ENCODE results near the gene UXT. TPM values are rescaled to one million over a fixed set of nuclear protein-coding genes. Genes with fewer than 3 reads are reported as not detected.

The UXT gene
- total RNA-seq, 1 experiment from 2014 or later, result 143 TPM

DNA sequence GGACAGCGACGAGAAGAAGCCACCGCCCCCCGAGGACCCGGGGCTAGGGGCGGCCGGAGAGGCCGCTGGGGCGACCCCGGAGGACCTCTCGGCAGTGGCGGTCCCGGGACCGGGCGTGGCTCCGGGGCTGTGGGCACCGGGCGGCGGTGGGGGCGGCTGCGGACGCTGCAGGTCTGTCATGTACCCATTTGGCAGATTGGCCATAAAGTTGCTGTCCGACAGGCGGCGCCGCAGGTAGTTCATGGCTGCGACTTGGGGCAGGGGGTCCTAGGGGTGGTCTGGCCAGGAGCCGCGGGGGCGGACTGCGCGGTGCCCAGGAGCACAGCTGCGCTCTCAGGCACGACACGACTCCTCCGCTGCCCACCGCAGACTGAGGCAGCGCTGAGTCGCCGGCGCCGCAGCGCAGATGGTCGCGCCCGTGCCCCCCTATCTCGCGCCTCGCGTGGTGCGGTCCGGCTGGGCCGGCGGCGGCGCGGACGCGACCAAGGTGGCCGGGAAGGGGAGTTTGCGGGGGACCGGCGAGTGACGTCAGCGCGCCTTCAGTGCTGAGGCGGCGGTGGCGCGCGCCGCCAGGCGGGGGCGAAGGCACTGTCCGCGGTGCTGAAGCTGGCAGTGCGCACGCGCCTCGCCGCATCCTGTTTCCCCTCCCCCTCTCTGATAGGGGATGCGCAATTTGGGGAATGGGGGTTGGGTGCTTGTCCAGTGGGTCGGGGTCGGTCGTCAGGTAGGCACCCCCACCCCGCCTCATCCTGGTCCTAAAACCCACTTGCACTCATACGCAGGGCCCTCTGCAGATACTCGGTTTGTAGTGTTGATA, 39.3 kb downstream of the UXT start, which contains the start of gene SYN1:
Gene SYN1, minus strand, starts transcription at position 372 of the 817 bp plus-strand sequence. Its CDS starts 129 bp downstream, at position 243.
- no peaks in the 10 kb centered on the region for H3K79me2 ChIP-seq (ENCODE audit: low read length)
- H3K27ac ChIP-seq (ENCODE audit: low read length), result no peak within 1 kb of the TSS
- TF ChIP-seq EZH2phosphoT487 (IDR thresholded peaks at IDR 0.05; ENCODE audit: borderline replicate concordance, low read length), result no peak
- TF ChIP-seq EZH2 (IDR thresholded peaks at IDR 0.05; ENCODE audit: low read length, unreplicated experiment), result no peak
- TF ChIP-seq CTCF (conservative IDR thresholded peaks at IDR 0.05; ENCODE audit: low read depth, low read length), result no peak
- ATAC-seq, result 0 out of 2 replicates have a peak, but pooled peaks have one; percentile 20
- no peaks in the 10 kb centered on the region for H3F3A ChIP-seq (ENCODE audit: low read length, unreplicated experiment)
- POLR2A ChIA-PET (ENCODE audit: unreplicated experiment), result no interaction called here
- peak; percentile 38 for DNase-seq
- H3K4me1 ChIP-seq (ENCODE audit: insufficient read depth, low read length), result no peaks in the 10 kb centered on the region
- H2AFZ ChIP-seq (ENCODE audit: low read length), result no peak within 1 kb of the TSS
- H3K36me3 ChIP-seq (ENCODE audit: low read depth, low read length), result no peaks in the 10 kb centered on the region
- H3K27me3 ChIP-seq (ENCODE audit: low read length), result no peaks in the 10 kb centered on the region
- H3K9ac ChIP-seq (ENCODE audit: low read length), result no peak within 1 kb of the TSS
- H3K9me3 ChIP-seq (ENCODE audit: low read length), result no peaks in the 10 kb centered on the region
- H3K4me2 ChIP-seq (ENCODE audit: low read length), result no peak within 1 kb of the TSS
- no peaks in the 10 kb centered on the region for H3K9me2 ChIP-seq (replicated peaks; ENCODE audit: low read length)
- no TSS peak for BruUV-seq (replicated peaks)
- CTCF ChIA-PET, result no interaction called here
- H4K20me1 ChIP-seq (ENCODE audit: low read length), result no peaks in the 10 kb centered on the region
- no peak within 1 kb of the TSS for H3K4me3 ChIP-seq (ENCODE audit: low read length)
- intact Hi-C loops (cut with micrococcal nuclease), result no loop called here

DNA sequence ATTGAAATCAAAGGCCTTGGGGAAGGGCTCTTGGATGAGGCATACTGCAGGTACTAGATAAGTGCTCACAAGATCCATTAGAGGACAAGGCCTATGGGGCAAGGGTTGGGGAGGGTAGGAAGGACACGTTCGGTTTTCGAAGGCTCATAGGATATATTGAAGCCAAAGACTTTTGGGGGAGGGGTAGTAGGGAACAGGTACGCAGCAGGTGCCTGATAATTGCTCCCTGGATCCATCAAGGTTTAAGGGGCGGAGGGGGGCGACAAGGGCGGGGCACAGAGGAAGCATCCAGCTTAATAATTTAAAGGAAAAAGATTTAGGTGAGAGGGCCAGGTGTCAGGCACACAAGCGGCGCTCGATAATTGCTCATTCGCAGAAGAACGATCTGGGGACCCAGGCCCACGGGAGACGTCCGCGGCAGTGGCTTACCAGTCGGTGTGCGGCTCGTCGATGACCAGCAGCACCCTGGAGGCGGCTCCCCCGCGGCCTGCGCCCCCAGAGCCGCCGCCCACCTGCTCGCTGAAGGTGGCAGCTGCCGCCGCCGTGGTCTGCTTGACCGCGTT, 40.0 kb downstream of the UXT start:
- Histone ChIP-seq H3K27ac (ENCODE audit: low read length) (no peak overlapping the region), H3K36me3 (ENCODE audit: low read depth, low read length) (no peaks in the 10 kb centered on the region), H3K4me1 (ENCODE audit: insufficient read depth, low read length) (no peaks in the 10 kb centered on the region), H3K9me3 (ENCODE audit: low read length) (no peaks in the 10 kb centered on the region), H3K9ac (ENCODE audit: low read length) (no peak overlapping the region), H3K27me3 (ENCODE audit: low read length) (no peaks in the 10 kb centered on the region), H3K4me3 (ENCODE audit: low read length) (no peak overlapping the region), H4K20me1 (ENCODE audit: low read length) (no peaks in the 10 kb centered on the region), H3K4me2 (ENCODE audit: low read length) (no peak overlapping the region), H3F3A (ENCODE audit: low read length, unreplicated experiment) (no peaks in the 10 kb centered on the region), H3K9me2 (replicated peaks; ENCODE audit: low read length) (no peaks in the 10 kb centered on the region), H2AFZ (ENCODE audit: low read length) (no peak overlapping the region), H3K79me2 (ENCODE audit: low read length) (no peaks in the 10 kb centered on the region)
- no peak for TF ChIP-seq CTCF (conservative IDR thresholded peaks at IDR 0.05; ENCODE audit: low read depth, low read length)
- TF ChIP-seq EZH2 (IDR thresholded peaks at IDR 0.05; ENCODE audit: low read length, unreplicated experiment), result no peak
- TF ChIP-seq EZH2phosphoT487 (IDR thresholded peaks at IDR 0.05; ENCODE audit: borderline replicate concordance, low read length), result no peak
- no peak for ATAC-seq
- intact Hi-C loops (cut with micrococcal nuclease), result no loop called here
- ChIA-PET POLR2A (ENCODE audit: unreplicated experiment) (no interaction called here), CTCF (no interaction called here)
- DNase-seq, result no peak
- BruUV-seq (replicated peaks), result no TSS peak

GRCh38 chrX:47614618-47615017, 44.4 kb downstream of the UXT start:
- ChIA-PET CTCF (no interaction called here), POLR2A (ENCODE audit: unreplicated experiment) (no interaction called here)
- no peak overlapping the region for H3K4me2 ChIP-seq (ENCODE audit: low read length)
- H3K9ac ChIP-seq (ENCODE audit: low read length), result no peak overlapping the region
- no peaks in the 10 kb centered on the region for H3K79me2 ChIP-seq (ENCODE audit: low read length)
- H3K9me2 ChIP-seq (replicated peaks; ENCODE audit: low read length), result no peaks in the 10 kb centered on the region
- no peak for TF ChIP-seq CTCF (conservative IDR thresholded peaks at IDR 0.05; ENCODE audit: low read depth, low read length)
- no peak for TF ChIP-seq EZH2phosphoT487 (IDR thresholded peaks at IDR 0.05; ENCODE audit: borderline replicate concordance, low read length)
- TF ChIP-seq EZH2 (IDR thresholded peaks at IDR 0.05; ENCODE audit: low read length, unreplicated experiment), result no peak
- H3K27ac ChIP-seq (ENCODE audit: low read length), result no peak overlapping the region
- no TSS peak for BruUV-seq (replicated peaks)
- DNase-seq (no peak), ATAC-seq (no peak)
- no peaks in the 10 kb centered on the region for H3K9me3 ChIP-seq (ENCODE audit: low read length)
- H2AFZ ChIP-seq (ENCODE audit: low read length), result no peak overlapping the region
- intact Hi-C loops (cut with micrococcal nuclease), result no loop called here
- no peaks in the 10 kb centered on the region for H3K36me3 ChIP-seq (ENCODE audit: low read depth, low read length)
- no peak overlapping the region for H3K4me3 ChIP-seq (ENCODE audit: low read length)
- H3K27me3 ChIP-seq (ENCODE audit: low read length), result no peaks in the 10 kb centered on the region
- H4K20me1 ChIP-seq (ENCODE audit: low read length), result no peaks in the 10 kb centered on the region
- H3F3A ChIP-seq (ENCODE audit: low read length, unreplicated experiment), result no peaks in the 10 kb centered on the region
- H3K4me1 ChIP-seq (ENCODE audit: insufficient read depth, low read length), result no peaks in the 10 kb centered on the region

All from PC-3 (cell line).